ENCODE results near the gene HAUS6.

The HAUS6 gene

GRCh38 chr9:19074836-19075235 is 27.9 kb downstream of the HAUS6 start:
- DNase-seq (ENCODE audit: low read depth), result no peak
- peaks cover 59% of the 10 kb centered on the region for H3K36me3 ChIP-seq (ENCODE audit: control insufficient read depth, insufficient read depth, low read length, severe bottlenecking)
- no peak overlapping the region for H3K9ac ChIP-seq (ENCODE audit: low read length)
- no peak overlapping the region for H3K4me3 ChIP-seq (ENCODE audit: low read length)
- peaks cover 4% of the 10 kb centered on the region for H3K4me1 ChIP-seq (ENCODE audit: control insufficient read depth, insufficient read depth, low read length)
- no peaks in the 10 kb centered on the region for H3K27me3 ChIP-seq (replicated peaks; ENCODE audit: control insufficient read depth, insufficient read depth, low read length)
- H3K9me3 ChIP-seq (ENCODE audit: control insufficient read depth, low read length), result no peaks in the 10 kb centered on the region

- Histone ChIP-seq H3K4me1 (ENCODE audit: control insufficient read depth, insufficient read depth, low read length) (peaks cover 4% of the 10 kb centered on the region), H3K36me3 (ENCODE audit: control insufficient read depth, insufficient read depth, low read length, severe bottlenecking) (peaks cover 65% of the 10 kb centered on the region), H3K4me3 (ENCODE audit: low read length) (no peak overlapping the region), H3K27me3 (replicated peaks; ENCODE audit: control insufficient read depth, insufficient read depth, low read length) (no peaks in the 10 kb centered on the region), H3K9me3 (ENCODE audit: control insufficient read depth, low read length) (no peaks in the 10 kb centered on the region), H3K9ac (ENCODE audit: low read length) (no peak overlapping the region)
- no peak for DNase-seq (ENCODE audit: low read depth)
Observed at GRCh38 chr9:19074229-19074628, 28.5 kb downstream of the HAUS6 start.

GRCh38 chr9:19057033-19057432 is 45.7 kb downstream of the HAUS6 start:
- peaks cover 4% of the 10 kb centered on the region for H3K4me1 ChIP-seq (ENCODE audit: control insufficient read depth, insufficient read depth, low read length)
- no peaks in the 10 kb centered on the region for H3K27me3 ChIP-seq (replicated peaks; ENCODE audit: control insufficient read depth, insufficient read depth, low read length)
- no peaks in the 10 kb centered on the region for H3K9me3 ChIP-seq (ENCODE audit: control insufficient read depth, low read length)
- no peak for DNase-seq (ENCODE audit: low read depth)
- H3K36me3 ChIP-seq (ENCODE audit: control insufficient read depth, insufficient read depth, low read length, severe bottlenecking), result peaks cover 48% of the 10 kb centered on the region
- H3K4me3 ChIP-seq (ENCODE audit: low read length), result no peak overlapping the region
- no peak overlapping the region for H3K9ac ChIP-seq (ENCODE audit: low read length)

- H3K36me3 ChIP-seq (ENCODE audit: control insufficient read depth, insufficient read depth, low read length, severe bottlenecking), result no peaks in the 10 kb centered on the region
- no peak for DNase-seq (ENCODE audit: low read depth)
- H3K4me3 ChIP-seq (ENCODE audit: low read length), result peak overlapping the region; percentile 96
- H3K9me3 ChIP-seq (ENCODE audit: control insufficient read depth, low read length), result no peaks in the 10 kb centered on the region
- peaks cover 24% of the 10 kb centered on the region for H3K4me1 ChIP-seq (ENCODE audit: control insufficient read depth, insufficient read depth, low read length)
- H3K27me3 ChIP-seq (replicated peaks; ENCODE audit: control insufficient read depth, insufficient read depth, low read length), result no peaks in the 10 kb centered on the region
- peak overlapping the region; percentile 96 for H3K9ac ChIP-seq (ENCODE audit: low read length)
Observed at GRCh38 chr9:19050637-19051591, 51.8 kb downstream of the HAUS6 start.

GRCh38 chr9:19049917-19050636 is 52.6 kb downstream of the HAUS6 start:
- H3K9me3 ChIP-seq (ENCODE audit: control insufficient read depth, low read length), result no peaks in the 10 kb centered on the region
- peak overlapping the region; percentile 96 for H3K9ac ChIP-seq (ENCODE audit: low read length)
- DNase-seq (ENCODE audit: low read depth), result peak; percentile 60

GRCh38 chr9:19048966-19049916 is 53.5 kb downstream of the HAUS6 start, which contains the start of gene RRAGA:
Gene RRAGA (plus strand): TSS chr9:19049427. CDS start chr9:19049660, 233 bp downstream.
- Histone ChIP-seq H3K4me1 (ENCODE audit: control insufficient read depth, insufficient read depth, low read length) (peaks cover 24% of the 10 kb centered on the region), H3K36me3 (ENCODE audit: control insufficient read depth, insufficient read depth, low read length, severe bottlenecking) (no peaks in the 10 kb centered on the region), H3K9me3 (ENCODE audit: control insufficient read depth, low read length) (no peaks in the 10 kb centered on the region), H3K27me3 (replicated peaks; ENCODE audit: control insufficient read depth, insufficient read depth, low read length) (no peaks in the 10 kb centered on the region), H3K4me3 (ENCODE audit: low read length) (peak within 1 kb of the TSS; percentile 96), H3K9ac (ENCODE audit: low read length) (peak within 1 kb of the TSS; percentile 96)
- peak; percentile 98 for DNase-seq (ENCODE audit: low read depth)

More at GRCh38 chr9:19049917-19050636, 52.6 kb downstream of the HAUS6 start:
- H3K27me3 ChIP-seq (replicated peaks; ENCODE audit: control insufficient read depth, insufficient read depth, low read length), result no peaks in the 10 kb centered on the region
- peak overlapping the region; percentile 96 for H3K4me3 ChIP-seq (ENCODE audit: low read length)
- H3K4me1 ChIP-seq (ENCODE audit: control insufficient read depth, insufficient read depth, low read length), result peaks cover 24% of the 10 kb centered on the region
- no peaks in the 10 kb centered on the region for H3K36me3 ChIP-seq (ENCODE audit: control insufficient read depth, insufficient read depth, low read length, severe bottlenecking)

- H3K4me1 ChIP-seq (ENCODE audit: control insufficient read depth, insufficient read depth, low read length), result no peaks in the 10 kb centered on the region
- H3K27me3 ChIP-seq (replicated peaks; ENCODE audit: control insufficient read depth, insufficient read depth, low read length), result no peaks in the 10 kb centered on the region
- H3K36me3 ChIP-seq (ENCODE audit: control insufficient read depth, insufficient read depth, low read length, severe bottlenecking), result no peaks in the 10 kb centered on the region
- no peaks in the 10 kb centered on the region for H3K9me3 ChIP-seq (ENCODE audit: control insufficient read depth, low read length)
- no peak for DNase-seq (ENCODE audit: low read depth)
- H3K4me3 ChIP-seq (ENCODE audit: low read length), result no peak overlapping the region
- no peak overlapping the region for H3K9ac ChIP-seq (ENCODE audit: low read length)
Observed at GRCh38 chr9:19036611-19037010, 66.1 kb downstream of the HAUS6 start.

GRCh38 chr9:19033015-19033414 is 69.7 kb downstream of the HAUS6 start, which contains the start of gene SAXO1:
Gene SAXO1 (minus strand): TSS chr9:19033209. CDS start chr9:19032908, 301 bp downstream.
- DNase-seq (ENCODE audit: low read depth), result no peak
- Histone ChIP-seq H3K4me1 (ENCODE audit: control insufficient read depth, insufficient read depth, low read length) (peaks cover 6% of the 10 kb centered on the region), H3K9ac (ENCODE audit: low read length) (no peak within 1 kb of the TSS), H3K4me3 (ENCODE audit: low read length) (no peak within 1 kb of the TSS), H3K36me3 (ENCODE audit: control insufficient read depth, insufficient read depth, low read length, severe bottlenecking) (no peaks in the 10 kb centered on the region), H3K27me3 (replicated peaks; ENCODE audit: control insufficient read depth, insufficient read depth, low read length) (no peaks in the 10 kb centered on the region), H3K9me3 (ENCODE audit: control insufficient read depth, low read length) (no peaks in the 10 kb centered on the region)

- no peak for DNase-seq (ENCODE audit: low read depth)
- H3K36me3 ChIP-seq (ENCODE audit: control insufficient read depth, insufficient read depth, low read length, severe bottlenecking), result no peaks in the 10 kb centered on the region
- H3K9me3 ChIP-seq (ENCODE audit: control insufficient read depth, low read length), result no peaks in the 10 kb centered on the region
- no peak overlapping the region for H3K9ac ChIP-seq (ENCODE audit: low read length)
- H3K4me3 ChIP-seq (ENCODE audit: low read length), result no peak overlapping the region
- no peaks in the 10 kb centered on the region for H3K27me3 ChIP-seq (replicated peaks; ENCODE audit: control insufficient read depth, insufficient read depth, low read length)
- peaks cover 6% of the 10 kb centered on the region for H3K4me1 ChIP-seq (ENCODE audit: control insufficient read depth, insufficient read depth, low read length)
Observed at GRCh38 chr9:19032406-19032805, 70.3 kb downstream of the HAUS6 start.

GRCh38 chr9:19030899-19031298 is 71.8 kb downstream of the HAUS6 start:
- DNase-seq (ENCODE audit: low read depth), result peak; percentile 28
- Histone ChIP-seq H3K36me3 (ENCODE audit: control insufficient read depth, insufficient read depth, low read length, severe bottlenecking) (no peaks in the 10 kb centered on the region), H3K27me3 (replicated peaks; ENCODE audit: control insufficient read depth, insufficient read depth, low read length) (no peaks in the 10 kb centered on the region), H3K9ac (ENCODE audit: low read length) (no peak overlapping the region), H3K9me3 (ENCODE audit: control insufficient read depth, low read length) (no peaks in the 10 kb centered on the region), H3K4me1 (ENCODE audit: control insufficient read depth, insufficient read depth, low read length) (peaks cover 6% of the 10 kb centered on the region), H3K4me3 (ENCODE audit: low read length) (no peak overlapping the region)
